C4-2B (cell line): ENCODE results near the gene GSAP.

Experiments used
- H3K27ac ChIP-seq: fragments of 450-650 bp; 2 replicates; pipeline ENCODE4 v1.5.1; 2017
- CTCF ChIP-seq: fragments of 450-650 bp; conservative IDR thresholded peaks from 2 replicates; pipeline ENCODE4 v1.5.1; 2017; ENCODE audit warnings: mild to moderate bottlenecking
- ZFX ChIP-seq: fragments of 450-650 bp; IDR thresholded peaks from 2 replicates; pipeline ENCODE4 v1.6.1; 2017

GSAP gene

GRCh38 chr7:77426521-77427051, 10.4 kb upstream of the GSAP start:
- TF ChIP-seq ZFX (no peak), CTCF (no peak)

GRCh38 chr7:77426052-77426404, 9.9 kb upstream of the GSAP start:
- H3K27ac ChIP-seq: no peak overlapping the region
- TF ChIP-seq CTCF (no peak), ZFX (no peak)

More at GRCh38 chr7:77426521-77427051, 10.4 kb upstream of the GSAP start:
- H3K27ac ChIP-seq: no peak overlapping the region

- no peak overlapping the region for H3K27ac ChIP-seq
- TF ChIP-seq CTCF (no peak), ZFX (no peak)
These were observed 9.2 kb upstream of the GSAP start for GRCh38 chr7:77425101-77426051.

GRCh38 chr7:77422500-77422899, 6.4 kb upstream of the GSAP start:
- no peak overlapping the region for H3K27ac ChIP-seq
- TF ChIP-seq ZFX (no peak), CTCF (no peak)

GRCh38 chr7:77420986-77421672, 5.0 kb upstream of the GSAP start:
- TF ChIP-seq ZFX (no peak), CTCF (no peak)

GRCh38 chr7:77420438-77420837, 4.3 kb upstream of the GSAP start:
- H3K27ac ChIP-seq: no peak overlapping the region
- no peak for TF ChIP-seq ZFX

More at GRCh38 chr7:77420986-77421672, 5.0 kb upstream of the GSAP start:
- H3K27ac ChIP-seq: no peak overlapping the region

GRCh38 chr7:77419102-77419501, 3.0 kb upstream of the GSAP start:
- no peak overlapping the region for H3K27ac ChIP-seq
- TF ChIP-seq ZFX (no peak), CTCF (no peak)
